ENCODE data around the gene UNC13D.
A peak's percentile ranks its signal among the peaks of the same experiment; 100 is the strongest.
"Not testable (repeated sequence)": the region's sequence is repeated elsewhere in the genome, so short reads cannot be mapped to it uniquely, and the experiment has no call there.

UNC13D gene

GRCh38 chr17:75843577-75844529, at the start of gene UNC13D:
UNC13D (minus strand) TSS chr17:75844404; CDS start chr17:75844337, 67 bp downstream.
- no peak for DNase-seq (ENCODE audit: low spot score)

- no peak for DNase-seq (ENCODE audit: low spot score)
Measured at GRCh38 chr17:75893305-75894048, 49.3 kb upstream of the UNC13D start.

- DNase-seq (ENCODE audit: low spot score): no peak
Measured at GRCh38 chr17:75892556-75893224, 48.5 kb upstream of the UNC13D start.

GRCh38 chr17:75891605-75892555, 47.7 kb upstream of the UNC13D start:
- no peak for DNase-seq (ENCODE audit: low spot score)

GRCh38 chr17:75891022-75891604, 46.9 kb upstream of the UNC13D start:
- no peak for DNase-seq (ENCODE audit: low spot score)

- no peak for DNase-seq (ENCODE audit: low spot score)
Measured at GRCh38 chr17:75889454-75889853, 45.2 kb upstream of the UNC13D start.

- no peak for DNase-seq (ENCODE audit: low spot score)
Measured at GRCh38 chr17:75888484-75888883, 44.3 kb upstream of the UNC13D start.

GRCh38 chr17:75885860-75886259, 41.7 kb upstream of the UNC13D start:
- DNase-seq (ENCODE audit: low spot score): not testable (repeated sequence)

GRCh38 chr17:75885431-75885830, 41.2 kb upstream of the UNC13D start:
- DNase-seq (ENCODE audit: low spot score): no peak

GRCh38 chr17:75881678-75882454, 37.7 kb upstream of the UNC13D start:
- no peak for DNase-seq (ENCODE audit: low spot score)

GRCh38 chr17:75880266-75880665, 36.1 kb upstream of the UNC13D start:
- DNase-seq (ENCODE audit: low spot score): no peak

- DNase-seq (ENCODE audit: low spot score): peak; percentile 74
Measured at GRCh38 chr17:75878174-75878998, 34.2 kb upstream of the UNC13D start, which contains the start of gene TRIM47. TRIM47 (minus strand) TSS chr17:75878581; CDS start chr17:75878548, 33 bp downstream.

GRCh38 chr17:75877752-75878173, 33.6 kb upstream of the UNC13D start:
- peak; percentile 65 for DNase-seq (ENCODE audit: low spot score)

GRCh38 chr17:75876938-75877751, 32.9 kb upstream of the UNC13D start:
- DNase-seq (ENCODE audit: low spot score): peak; percentile 86

- DNase-seq (ENCODE audit: low spot score): no peak
Measured at GRCh38 chr17:75876190-75876937, 32.2 kb upstream of the UNC13D start.

GRCh38 chr17:75875940-75876189, 31.7 kb upstream of the UNC13D start:
- peak; percentile 50 for DNase-seq (ENCODE audit: low spot score)

GRCh38 chr17:75875182-75875939, 31.2 kb upstream of the UNC13D start:
- DNase-seq (ENCODE audit: low spot score): peak; percentile 54

Data from globus pallidus (tissue), 1 donor.